ENCODE results near the gene SUMO3. TPM values are rescaled to one million over a fixed set of nuclear protein-coding genes. Genes with fewer than 3 reads are reported as not detected.
A peak's percentile ranks its signal among the peaks of the same experiment; 100 is the strongest.

Gene SUMO3
- total RNA-seq, 1 donor: 102 TPM

DNA sequence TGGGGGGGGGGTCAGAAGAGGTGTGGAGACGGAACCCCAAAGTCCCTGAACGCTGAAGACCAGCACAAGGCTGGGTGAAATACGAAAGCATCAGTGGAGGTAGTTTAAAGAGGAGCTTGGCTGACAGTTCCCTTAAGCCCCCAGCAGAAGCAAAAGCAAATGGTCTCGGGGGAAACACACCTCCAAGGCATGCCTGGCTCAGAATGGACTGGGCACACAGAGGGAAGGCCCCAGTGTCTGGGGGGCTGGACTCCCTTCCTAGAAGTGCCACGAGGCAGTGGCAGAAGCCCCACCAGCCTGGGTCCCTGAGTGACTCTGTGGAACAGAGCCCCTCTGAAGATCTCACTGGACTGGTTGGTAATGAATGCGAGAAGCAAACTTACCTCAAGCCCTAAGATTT is 60.1 kb downstream of the SUMO3 start:
- DNase-seq (ENCODE audit: low read depth): no peak
- TF ChIP-seq, protein P1, sequence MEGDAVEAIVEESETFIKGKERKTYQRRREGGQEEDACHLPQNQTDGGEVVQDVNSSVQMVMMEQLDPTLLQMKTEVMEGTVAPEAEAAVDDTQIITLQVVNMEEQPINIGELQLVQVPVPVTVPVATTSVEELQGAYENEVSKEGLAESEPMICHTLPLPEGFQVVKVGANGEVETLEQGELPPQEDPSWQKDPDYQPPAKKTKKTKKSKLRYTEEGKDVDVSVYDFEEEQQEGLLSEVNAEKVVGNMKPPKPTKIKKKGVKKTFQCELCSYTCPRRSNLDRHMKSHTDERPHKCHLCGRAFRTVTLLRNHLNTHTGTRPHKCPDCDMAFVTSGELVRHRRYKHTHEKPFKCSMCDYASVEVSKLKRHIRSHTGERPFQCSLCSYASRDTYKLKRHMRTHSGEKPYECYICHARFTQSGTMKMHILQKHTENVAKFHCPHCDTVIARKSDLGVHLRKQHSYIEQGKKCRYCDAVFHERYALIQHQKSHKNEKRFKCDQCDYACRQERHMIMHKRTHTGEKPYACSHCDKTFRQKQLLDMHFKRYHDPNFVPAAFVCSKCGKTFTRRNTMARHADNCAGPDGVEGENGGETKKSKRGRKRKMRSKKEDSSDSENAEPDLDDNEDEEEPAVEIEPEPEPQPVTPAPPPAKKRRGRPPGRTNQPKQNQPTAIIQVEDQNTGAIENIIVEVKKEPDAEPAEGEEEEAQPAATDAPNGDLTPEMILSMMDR (IDR thresholded peaks at IDR 0.05; ENCODE audit: insufficient read depth, low read depth, low read length): no peak

DNA sequence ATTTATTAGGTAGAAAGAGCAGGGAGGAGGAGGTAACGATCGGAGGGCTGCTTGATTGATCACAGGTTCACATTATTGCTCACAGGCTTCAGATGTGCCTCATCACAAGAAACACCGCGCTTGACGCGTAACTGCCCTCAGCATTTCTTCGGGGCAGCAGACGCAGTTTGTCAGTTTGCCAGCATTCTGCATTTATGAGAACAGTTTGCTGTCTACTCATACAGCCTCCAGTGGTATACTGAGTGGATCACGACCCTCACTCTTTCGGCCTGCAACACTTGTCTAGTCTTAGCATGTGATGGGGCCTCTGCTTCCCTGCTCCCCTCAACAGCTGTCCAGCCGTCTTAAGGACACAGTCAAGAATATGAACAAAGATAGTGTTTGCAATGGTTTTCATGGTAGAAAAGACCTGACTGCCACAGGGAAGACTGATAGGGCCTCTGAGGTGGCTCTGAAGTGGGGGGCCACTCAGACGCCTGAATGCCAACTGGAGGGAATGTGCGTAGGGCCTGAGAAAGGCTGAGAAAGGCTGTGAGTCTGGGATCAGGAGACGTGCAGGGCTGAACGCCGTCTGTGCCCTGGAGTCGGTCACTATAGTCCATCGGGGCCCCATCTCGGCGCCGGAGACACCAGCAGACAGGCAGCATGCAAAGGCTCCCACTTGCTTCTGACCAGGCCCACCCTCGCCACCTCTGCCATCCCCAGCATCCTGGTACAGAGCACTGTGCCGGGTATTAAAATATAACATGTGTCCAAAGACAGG is 61.3 kb downstream of the SUMO3 start:
- H3K4me3 ChIP-seq (ENCODE audit: low read depth, low read length): no peak overlapping the region
- TF ChIP-seq, protein P1 (IDR thresholded peaks at IDR 0.05; ENCODE audit: insufficient read depth, low read depth, low read length): no peak
- DNase-seq (ENCODE audit: low read depth): peak; percentile 28

More for the DNA sequence above, 60.1 kb downstream of the SUMO3 start:
- H3K4me3 ChIP-seq (ENCODE audit: low read depth, low read length): no peak overlapping the region

Other genes starting within 250 kb of the SUMO3 start
- gene KRTAP10-4, start 244.3 kb downstream of the SUMO3 start, total RNA-seq: not detected in 2 replicates
- not detected in 2 replicates for gene KRTAP10-5, start 237.5 kb downstream of the SUMO3 start, total RNA-seq
- gene KRTAP10-6, start 225.6 kb downstream of the SUMO3 start, total RNA-seq: not detected in 2 replicates
- not detected in 2 replicates for gene KRTAP10-7, start 217.5 kb downstream of the SUMO3 start, total RNA-seq
- not detected in 2 replicates for gene KRTAP10-8, start 206.0 kb downstream of the SUMO3 start, total RNA-seq
- not detected in 2 replicates for gene KRTAP10-9, start 191.0 kb downstream of the SUMO3 start, total RNA-seq
- gene KRTAP10-10, start 180.7 kb downstream of the SUMO3 start, total RNA-seq: not detected in 2 replicates
- gene KRTAP10-11, start 171.6 kb downstream of the SUMO3 start, total RNA-seq: not detected in 2 replicates
- gene KRTAP12-4, start 163.4 kb downstream of the SUMO3 start, total RNA-seq: not detected in 2 replicates
- not detected in 2 replicates for gene KRTAP12-3, start 160.1 kb downstream of the SUMO3 start, total RNA-seq
- not detected in 2 replicates for gene KRTAP12-2, start 151.1 kb downstream of the SUMO3 start, total RNA-seq
- not detected in 2 replicates for gene KRTAP12-1, start 135.9 kb downstream of the SUMO3 start, total RNA-seq
- not detected in 2 replicates for gene KRTAP10-12, start 120.9 kb downstream of the SUMO3 start, total RNA-seq
- gene TSPEAR, start 106.5 kb downstream of the SUMO3 start, total RNA-seq: under 0.01 TPM in 1 of 2 replicates, not detected in the other
- 86.7 and 88.5 TPM in 2 replicates for gene UBE2G2, start 16.2 kb downstream of the SUMO3 start, total RNA-seq
- 201 and 245 TPM in 2 replicates for gene PTTG1IP, start 55.6 kb upstream of the SUMO3 start, total RNA-seq
- gene ITGB2, start 102.8 kb upstream of the SUMO3 start, total RNA-seq: under 0.01 and 0.43 TPM in 2 replicates
- 12.1 and 16.4 TPM in 2 replicates for gene SLX9, start 122.0 kb upstream of the SUMO3 start, total RNA-seq